Body of pancreas (tissue), 4 donors: ENCODE data around the gene ENPP3.

Experiments
- CTCF ChIP-seq, 7 experiments: fragments of 450-650 bp in 4 of 7; fragments of 200-600 bp in 3 of 7; sonication (generic) in 3 of 7; IDR thresholded peaks; one replicate each; pipeline ENCODE4 v1.5.1; 2016 to 2019; ENCODE audit warnings: antibody characterized with exemption in 7 of 7
- POLR2A ChIP-seq, 3 donors: fragments of 450-650 bp; IDR thresholded peaks; one replicate each; pipeline ENCODE4 v1.6.1; 2016; ENCODE audit warnings: antibody characterized with exemption in 3 of 3, mild to moderate bottlenecking in 2 of 3

GRCh38 chr6:131731224-131731623 lies 94.1 kb downstream of the ENPP3 start:
- TF ChIP-seq CTCF (IDR thresholded peaks at IDR 0.05) (no peak), POLR2A (IDR thresholded peaks at IDR 0.05) (no peak)
